HEK293T (cell line): ENCODE results near the gene HIPK3.
"Not testable (repeated sequence)": the region's sequence is repeated elsewhere in the genome, so short reads cannot be mapped to it uniquely, and the experiment has no call there.

Experiments used
- CTCF ChIA-PET: fragments of 350-600 bp; formaldehyde crosslinking; extraction: SDS; loops from one replicate; lab custom pipeline; 2021; ENCODE audit warnings: antibody characterized with exemption, inconsistent platforms; lab: Yijun Ruan, JAX
- POLR2A ChIA-PET: fragments of 350-600 bp; formaldehyde crosslinking; extraction: SDS; loops from one replicate; lab custom pipeline; 2020; ENCODE audit warnings: antibody characterized with exemption, inconsistent platforms; lab: Yijun Ruan, JAX
- DNase-seq: peaks from one replicate; pipeline ENCODE4 v3.0.0; 2012; ENCODE audit warnings: mixed read lengths; ENCODE audit errors: extremely low spot score
- ARNT ChIP-seq: fragments of 450-650 bp; IDR thresholded peaks from 2 replicates; pipeline ENCODE4 v1.6.1; 2017; ENCODE audit warnings: mild to moderate bottlenecking
- BHLHE40 ChIP-seq: fragments of 450-650 bp; IDR thresholded peaks from 2 replicates; pipeline ENCODE4 v1.6.1; 2016; ENCODE audit warnings: mild to moderate bottlenecking, moderate library complexity, borderline replicate concordance
- ELF4 ChIP-seq: fragments of 450-650 bp; IDR thresholded peaks from 2 replicates; pipeline ENCODE4 v1.6.1; 2017; ENCODE audit warnings: antibody characterized with exemption
- FOXA1 ChIP-seq: fragments of 450-650 bp; IDR thresholded peaks from 2 replicates; pipeline ENCODE4 v1.6.1; 2016; ENCODE audit warnings: mild to moderate bottlenecking
- FOXK2 ChIP-seq: fragments of 450-650 bp; IDR thresholded peaks from 2 replicates; pipeline ENCODE4 v1.6.1; 2016; ENCODE audit warnings: mild to moderate bottlenecking
- FOXM1 ChIP-seq: fragments of 450-650 bp; IDR thresholded peaks from 2 replicates; pipeline ENCODE4 v1.6.1; 2017; ENCODE audit warnings: mild to moderate bottlenecking, borderline replicate concordance
- HDGF ChIP-seq: fragments of 450-650 bp; IDR thresholded peaks from 2 replicates; pipeline ENCODE4 v1.6.1; 2017; ENCODE audit warnings: antibody characterized with exemption, borderline replicate concordance
- L3MBTL2 ChIP-seq: fragments of 450-650 bp; conservative IDR thresholded peaks from 2 replicates; pipeline ENCODE4 v1.6.1; 2016; ENCODE audit warnings: mild to moderate bottlenecking
- LEF1 ChIP-seq: fragments of 450-650 bp; IDR thresholded peaks from 2 replicates; pipeline ENCODE4 v1.6.1; 2017; ENCODE audit warnings: mild to moderate bottlenecking, borderline replicate concordance
- NFRKB ChIP-seq: fragments of 450-650 bp; IDR thresholded peaks from 2 replicates; pipeline ENCODE4 v1.6.1; 2016; ENCODE audit warnings: mild to moderate bottlenecking, moderate library complexity
- SUZ12 ChIP-seq: fragments of 450-650 bp; IDR thresholded peaks from 2 replicates; pipeline ENCODE4 v1.6.1; 2016; ENCODE audit warnings: mild to moderate bottlenecking
- TARDBP ChIP-seq: fragments of 450-650 bp; IDR thresholded peaks from 2 replicates; pipeline ENCODE4 v1.6.1; 2016
- ZNF384 ChIP-seq: fragments of 450-650 bp; IDR thresholded peaks from 2 replicates; pipeline ENCODE4 v1.6.1; 2016
- TF ChIP-seq, protein P1 (sequence below): fragments of 450-650 bp; IDR thresholded peaks from 2 replicates; pipeline ENCODE4 v1.6.1; 2016

Gene HIPK3

GRCh38 chr11:33257160-33257896, at the start of gene HIPK3:
Gene HIPK3, plus strand, starts transcription at chr11:33257381.
- CTCF ChIA-PET = no interaction called here
- TF ChIP-seq FOXM1 (0 out of 2 replicates have a peak, but pooled peaks have one; percentile 42), L3MBTL2 (no peak)
- DNase-seq = peak; percentile 78
- POLR2A ChIA-PET = no interaction called here

DNA sequence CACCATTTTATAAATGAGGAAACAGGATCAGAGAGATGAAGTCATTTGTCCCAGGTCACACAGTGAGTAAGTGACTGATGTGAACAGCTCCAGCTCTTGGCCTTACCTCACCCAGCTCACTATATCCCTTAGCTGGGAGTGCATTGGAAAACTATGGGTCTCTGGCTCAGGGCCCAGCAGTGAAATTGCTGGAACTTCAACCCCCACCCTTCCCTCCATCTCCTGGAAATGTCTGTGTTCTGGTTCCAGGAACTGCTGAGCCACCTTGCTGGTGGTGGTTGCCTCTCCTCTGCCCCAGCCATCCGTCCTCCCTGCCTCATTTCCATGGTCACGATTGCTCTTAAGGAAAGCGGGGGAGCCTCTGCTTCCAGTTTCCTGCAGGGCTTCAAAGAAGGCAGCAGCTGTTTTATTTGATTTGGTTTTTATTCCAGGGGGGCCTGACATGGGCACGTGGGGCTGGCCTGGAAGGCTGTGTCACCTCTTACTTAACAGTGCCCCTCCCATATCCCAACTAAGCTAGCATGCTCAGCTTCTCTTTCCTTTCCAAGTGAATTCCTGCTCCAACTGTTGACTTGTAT, 49.7 kb upstream of the HIPK3 start:
- POLR2A ChIA-PET = no interaction called here
- CTCF ChIA-PET = interaction anchor here (0.5 kb wide), 3 partner anchors 9 to 24 kb away, joined by 3 to 7 read pairs (median 3); no protein-coding TSS in a partner anchor
- no peak for DNase-seq
- TF ChIP-seq NFRKB (no peak), SUZ12 (no peak), ARNT (no peak), LEF1 (no peak), FOXM1 (no peak), FOXK2 (no peak), ZNF384 (no peak)

- DNase-seq = no peak
- ChIA-PET CTCF (interaction anchor here (0.5 to 0.7 kb wide), 3 partner anchors 9 to 37 kb away, joined by 3 to 4 read pairs (median 3); no protein-coding TSS in a partner anchor), POLR2A (no interaction called here)
- TF ChIP-seq FOXA1 (no peak), ELF4 (no peak), NFRKB (no peak), ARNT (no peak), TARDBP (no peak), SUZ12 (no peak), FOXK2 (no peak), LEF1 (no peak), L3MBTL2 (no peak), HDGF (no peak)
Observed at GRCh38 chr11:33208150-33208549, 49.0 kb upstream of the HIPK3 start.

DNA sequence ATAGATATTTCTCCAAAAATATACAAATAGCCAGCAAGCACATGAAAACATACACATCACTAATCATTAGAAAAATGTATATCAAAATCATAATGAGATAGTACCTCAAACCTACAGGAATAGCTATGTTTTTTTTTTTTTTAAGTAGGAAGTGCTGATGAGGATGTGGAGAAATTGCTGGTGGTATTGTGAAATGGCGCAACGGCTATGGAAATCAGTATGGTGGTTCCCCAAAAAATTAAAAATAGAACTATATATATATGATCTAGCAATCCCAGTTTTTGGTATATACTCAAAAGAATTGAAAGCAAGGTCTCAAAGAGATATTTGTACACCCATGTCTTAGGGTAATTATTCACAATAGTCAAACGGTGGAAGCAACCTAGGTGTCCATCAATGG, 46.0 kb upstream of the HIPK3 start:
- TF ChIP-seq BHLHE40 (no peak), LEF1 (no peak)
- POLR2A ChIA-PET = no interaction called here
- DNase-seq = no peak
- CTCF ChIA-PET = interaction anchor here (0.6 kb wide), 1 partner anchor 317 kb away, joined by 8 read pairs; no protein-coding TSS in a partner anchor

DNA sequence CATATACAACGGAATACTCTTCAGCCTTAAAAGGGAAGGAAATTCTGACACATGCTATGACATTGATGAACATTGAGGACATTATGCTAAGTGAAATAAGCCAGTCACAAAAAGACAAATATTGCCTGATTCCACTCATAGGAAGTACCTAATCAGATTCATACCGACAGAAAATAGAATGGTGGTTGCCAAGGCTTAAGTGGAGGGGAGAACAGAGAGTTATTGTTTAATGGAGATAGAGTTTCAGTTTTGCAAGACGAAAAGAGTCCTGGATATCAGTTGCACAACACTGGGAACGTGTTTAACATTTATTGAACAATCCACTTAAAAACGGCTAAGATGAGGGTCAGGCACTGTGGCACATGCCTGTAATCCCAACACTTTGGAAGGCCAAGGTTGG, 45.6 kb upstream of the HIPK3 start:
- TF ChIP-seq ARNT (no peak), FOXM1 (no peak), SUZ12 (no peak), NFRKB (no peak), ELF4 (no peak), ZNF384 (no peak), FOXA1 (no peak)
- DNase-seq = no peak
- POLR2A ChIA-PET = no interaction called here
- CTCF ChIA-PET = no interaction called here

- DNase-seq = no peak
- CTCF ChIA-PET = no interaction called here
- TF ChIP-seq ELF4 (no peak), LEF1 (no peak), BHLHE40 (no peak), TARDBP (no peak), FOXA1 (no peak), NFRKB (no peak)
- POLR2A ChIA-PET = no interaction called here
Observed at GRCh38 chr11:33214187-33214586, 43.0 kb upstream of the HIPK3 start.

DNA sequence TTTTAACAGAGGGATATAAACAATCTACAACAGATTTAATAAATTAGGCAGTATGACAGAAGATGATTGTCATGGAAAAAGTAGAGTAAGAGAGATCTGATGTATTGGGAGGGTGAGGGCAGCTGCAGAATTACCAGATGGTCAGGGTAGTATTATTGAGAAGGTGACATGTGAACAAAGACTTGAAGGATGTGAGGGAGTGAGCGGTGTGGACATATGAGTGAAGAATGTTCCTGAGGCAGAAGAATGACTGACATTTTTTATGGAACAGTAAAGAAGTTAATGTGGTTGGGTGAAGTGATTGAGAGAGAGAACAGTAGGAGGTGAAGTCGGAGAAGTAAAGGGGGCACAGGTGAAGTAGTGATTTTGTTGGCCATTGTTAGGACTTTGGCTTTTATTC, 42.4 kb upstream of the HIPK3 start:
- TF ChIP-seq, protein P1, sequence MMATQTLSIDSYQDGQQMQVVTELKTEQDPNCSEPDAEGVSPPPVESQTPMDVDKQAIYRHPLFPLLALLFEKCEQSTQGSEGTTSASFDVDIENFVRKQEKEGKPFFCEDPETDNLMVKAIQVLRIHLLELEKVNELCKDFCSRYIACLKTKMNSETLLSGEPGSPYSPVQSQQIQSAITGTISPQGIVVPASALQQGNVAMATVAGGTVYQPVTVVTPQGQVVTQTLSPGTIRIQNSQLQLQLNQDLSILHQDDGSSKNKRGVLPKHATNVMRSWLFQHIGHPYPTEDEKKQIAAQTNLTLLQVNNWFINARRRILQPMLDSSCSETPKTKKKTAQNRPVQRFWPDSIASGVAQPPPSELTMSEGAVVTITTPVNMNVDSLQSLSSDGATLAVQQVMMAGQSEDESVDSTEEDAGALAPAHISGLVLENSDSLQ = peak; percentile 44
- no peak for TF ChIP-seq ARNT
- POLR2A ChIA-PET = no interaction called here
- CTCF ChIA-PET = no interaction called here
- no peak for DNase-seq

- CTCF ChIA-PET, POLR2A ChIA-PET: not testable (repeated sequence)
Observed at GRCh38 chr11:33216676-33217075, 40.5 kb upstream of the HIPK3 start.

More at GRCh38 chr11:33216676-33217075, 40.5 kb upstream of the HIPK3 start:
- DNase-seq = not testable (repeated sequence)
